ENCODE data around the gene ASNSD1. TPM values are rescaled to one million over a fixed set of nuclear protein-coding genes. Genes with fewer than 3 reads are reported as not detected.

The ASNSD1 gene
- total and polyA plus RNA-seq, 9 of the 15 experiments (the other 6 are each of a cell fraction or from before 2014, with no cell fraction given): 23.9 to 56.4 (median 38.3) TPM

DNA sequence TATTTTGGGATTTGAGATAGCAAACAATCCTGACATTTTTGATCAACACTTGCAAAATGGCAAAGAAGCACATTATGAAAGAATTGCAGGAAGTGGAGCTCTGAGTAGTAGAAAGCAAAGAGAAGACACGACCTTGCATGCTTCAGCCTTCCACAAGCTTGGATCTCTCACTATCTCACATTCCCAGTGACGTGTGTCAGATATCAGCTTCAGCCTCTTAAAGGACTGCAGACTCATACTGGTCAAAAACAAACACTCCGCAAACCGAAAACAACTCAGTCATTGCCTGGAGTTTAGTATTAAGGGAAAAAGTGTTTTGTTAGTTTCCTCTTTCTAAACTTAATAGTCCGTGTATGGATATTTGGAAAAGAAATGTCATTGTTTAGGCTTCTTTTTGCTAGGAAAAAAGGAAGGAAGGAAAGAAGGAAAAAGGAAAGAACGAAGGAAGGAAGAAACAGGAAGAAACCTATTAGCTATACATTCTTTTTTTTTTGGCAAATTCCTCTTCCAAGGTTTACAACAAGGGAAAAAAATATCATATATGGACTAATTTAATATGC is 48.1 kb upstream of the ASNSD1 start (continued):
- TF ChIP-seq, protein P1, sequence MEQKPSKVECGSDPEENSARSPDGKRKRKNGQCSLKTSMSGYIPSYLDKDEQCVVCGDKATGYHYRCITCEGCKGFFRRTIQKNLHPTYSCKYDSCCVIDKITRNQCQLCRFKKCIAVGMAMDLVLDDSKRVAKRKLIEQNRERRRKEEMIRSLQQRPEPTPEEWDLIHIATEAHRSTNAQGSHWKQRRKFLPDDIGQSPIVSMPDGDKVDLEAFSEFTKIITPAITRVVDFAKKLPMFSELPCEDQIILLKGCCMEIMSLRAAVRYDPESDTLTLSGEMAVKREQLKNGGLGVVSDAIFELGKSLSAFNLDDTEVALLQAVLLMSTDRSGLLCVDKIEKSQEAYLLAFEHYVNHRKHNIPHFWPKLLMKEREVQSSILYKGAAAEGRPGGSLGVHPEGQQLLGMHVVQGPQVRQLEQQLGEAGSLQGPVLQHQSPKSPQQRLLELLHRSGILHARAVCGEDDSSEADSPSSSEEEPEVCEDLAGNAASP (IDR thresholded peaks at IDR 0.05): no peak
- TF ChIP-seq ZNF764 (CRISPR knock-in tag; IDR thresholded peaks at IDR 0.05; ENCODE audit: low read depth) (no peak), ARID1B (IDR thresholded peaks at IDR 0.05) (peak; percentile 89), ILF3 (IDR thresholded peaks at IDR 0.05; ENCODE audit: borderline replicate concordance) (no peak), ARHGAP35 (IDR thresholded peaks at IDR 0.05; ENCODE audit: partially characterized antibody) (no peak), ZNF280B (CRISPR knock-in tag; IDR thresholded peaks at IDR 0.05) (no peak), COPS2 (conservative IDR thresholded peaks at IDR 0.05) (no peak), ZNF780A (CRISPR knock-in tag; IDR thresholded peaks at IDR 0.05) (no peak), PCBP1 (IDR thresholded peaks at IDR 0.05; ENCODE audit: low read depth, low read length, poor library complexity, severe bottlenecking) (no peak), ZBTB12 (CRISPR knock-in tag; IDR thresholded peaks at IDR 0.05) (peak; percentile 42; the same call in 1 of the 2 replicates), TEAD2 (tag; IDR thresholded peaks at IDR 0.05) (0 out of 2 replicates have a peak, but pooled peaks have one; percentile 25), ZKSCAN3 (CRISPR knock-in tag; IDR thresholded peaks at IDR 0.05) (no peak), ADNP (tag; IDR thresholded peaks at IDR 0.05) (no peak)
- TF ChIP-seq, protein P2, sequence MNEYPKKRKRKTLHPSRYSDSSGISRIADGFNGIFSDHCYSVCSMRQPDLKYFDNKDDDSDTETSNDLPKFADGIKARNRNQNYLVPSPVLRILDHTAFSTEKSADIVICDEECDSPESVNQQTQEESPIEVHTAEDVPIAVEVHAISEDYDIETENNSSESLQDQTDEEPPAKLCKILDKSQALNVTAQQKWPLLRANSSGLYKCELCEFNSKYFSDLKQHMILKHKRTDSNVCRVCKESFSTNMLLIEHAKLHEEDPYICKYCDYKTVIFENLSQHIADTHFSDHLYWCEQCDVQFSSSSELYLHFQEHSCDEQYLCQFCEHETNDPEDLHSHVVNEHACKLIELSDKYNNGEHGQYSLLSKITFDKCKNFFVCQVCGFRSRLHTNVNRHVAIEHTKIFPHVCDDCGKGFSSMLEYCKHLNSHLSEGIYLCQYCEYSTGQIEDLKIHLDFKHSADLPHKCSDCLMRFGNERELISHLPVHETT (CRISPR knock-in tag; conservative IDR thresholded peaks at IDR 0.05 in 1 of 2, IDR thresholded peaks at IDR 0.05 in 1 of 2): peak in 1 of 2 experiments; percentile 28; a peak in 1 of 4 replicates
- TF ChIP-seq, protein P3, sequence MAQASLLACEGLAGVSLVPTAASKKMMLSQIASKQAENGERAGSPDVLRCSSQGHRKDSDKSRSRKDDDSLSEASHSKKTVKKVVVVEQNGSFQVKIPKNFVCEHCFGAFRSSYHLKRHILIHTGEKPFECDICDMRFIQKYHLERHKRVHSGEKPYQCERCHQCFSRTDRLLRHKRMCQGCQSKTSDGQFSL (CRISPR knock-in tag; IDR thresholded peaks at IDR 0.05): no peak
- TF ChIP-seq, protein P3 (tag; IDR thresholded peaks at IDR 0.05): no peak
- TF ChIP-seq, protein P4, sequence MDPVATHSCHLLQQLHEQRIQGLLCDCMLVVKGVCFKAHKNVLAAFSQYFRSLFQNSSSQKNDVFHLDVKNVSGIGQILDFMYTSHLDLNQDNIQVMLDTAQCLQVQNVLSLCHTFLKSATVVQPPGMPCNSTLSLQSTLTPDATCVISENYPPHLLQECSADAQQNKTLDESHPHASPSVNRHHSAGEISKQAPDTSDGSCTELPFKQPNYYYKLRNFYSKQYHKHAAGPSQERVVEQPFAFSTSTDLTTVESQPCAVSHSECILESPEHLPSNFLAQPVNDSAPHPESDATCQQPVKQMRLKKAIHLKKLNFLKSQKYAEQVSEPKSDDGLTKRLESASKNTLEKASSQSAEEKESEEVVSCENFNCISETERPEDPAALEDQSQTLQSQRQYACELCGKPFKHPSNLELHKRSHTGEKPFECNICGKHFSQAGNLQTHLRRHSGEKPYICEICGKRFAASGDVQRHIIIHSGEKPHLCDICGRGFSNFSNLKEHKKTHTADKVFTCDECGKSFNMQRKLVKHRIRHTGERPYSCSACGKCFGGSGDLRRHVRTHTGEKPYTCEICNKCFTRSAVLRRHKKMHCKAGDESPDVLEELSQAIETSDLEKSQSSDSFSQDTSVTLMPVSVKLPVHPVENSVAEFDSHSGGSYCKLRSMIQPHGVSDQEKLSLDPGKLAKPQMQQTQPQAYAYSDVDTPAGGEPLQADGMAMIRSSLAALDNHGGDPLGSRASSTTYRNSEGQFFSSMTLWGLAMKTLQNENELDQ (CRISPR knock-in tag; IDR thresholded peaks at IDR 0.05; ENCODE audit: borderline replicate concordance): no peak
